ENCODE measurements around the gene KAT14.
"Not testable (repeated sequence)": the region's sequence is repeated elsewhere in the genome, so short reads cannot be mapped to it uniquely, and the experiment has no call there.

The KAT14 gene

GRCh38 chr20:18176318-18176785 lies 38.7 kb downstream of the KAT14 start:
- DNase-seq (ENCODE audit: low read depth): no peak
- no peak for TF ChIP-seq CTCF (IDR thresholded peaks at IDR 0.05; ENCODE audit: low read length, missing control alignments)
- H3K4me3 ChIP-seq (replicated peaks; ENCODE audit: low read depth, low read length): no peak overlapping the region

GRCh38 chr20:18180366-18180765 lies 42.7 kb downstream of the KAT14 start:
- H3K4me3 ChIP-seq (replicated peaks; ENCODE audit: low read depth, low read length); DNase-seq (ENCODE audit: low read depth): not testable (repeated sequence)

- no peak for TF ChIP-seq CTCF (IDR thresholded peaks at IDR 0.05; ENCODE audit: low read length, missing control alignments)
- H3K4me3 ChIP-seq (replicated peaks; ENCODE audit: low read depth, low read length): no peak overlapping the region
- DNase-seq (ENCODE audit: low read depth): no peak
Observed at GRCh38 chr20:18180815-18181214, 43.2 kb downstream of the KAT14 start.

- no peak for DNase-seq (ENCODE audit: low read depth)
- H3K4me3 ChIP-seq (replicated peaks; ENCODE audit: low read depth, low read length): no peak overlapping the region
- no peak for TF ChIP-seq CTCF (IDR thresholded peaks at IDR 0.05; ENCODE audit: low read length, missing control alignments)
Observed at GRCh38 chr20:18187020-18187419, 49.4 kb downstream of the KAT14 start.

- TF ChIP-seq CTCF (IDR thresholded peaks at IDR 0.05; ENCODE audit: low read length, missing control alignments): no peak
- H3K4me3 ChIP-seq (replicated peaks; ENCODE audit: low read depth, low read length): no peak overlapping the region
- no peak for DNase-seq (ENCODE audit: low read depth)
Observed at GRCh38 chr20:18188434-18188833, 50.8 kb downstream of the KAT14 start.

- no peak overlapping the region for H3K4me3 ChIP-seq (replicated peaks; ENCODE audit: low read depth, low read length)
- TF ChIP-seq CTCF (IDR thresholded peaks at IDR 0.05; ENCODE audit: low read length, missing control alignments): no peak
- no peak for DNase-seq (ENCODE audit: low read depth)
Observed at GRCh38 chr20:18190338-18191233, 52.9 kb downstream of the KAT14 start.

GRCh38 chr20:18191306-18191705 lies 53.6 kb downstream of the KAT14 start:
- H3K4me3 ChIP-seq (replicated peaks; ENCODE audit: low read depth, low read length): no peak overlapping the region
- TF ChIP-seq CTCF (IDR thresholded peaks at IDR 0.05; ENCODE audit: low read length, missing control alignments): no peak
- DNase-seq (ENCODE audit: low read depth): no peak

GRCh38 chr20:18194461-18194860 lies 56.8 kb downstream of the KAT14 start:
- not testable (repeated sequence) for DNase-seq (ENCODE audit: low read depth); H3K4me3 ChIP-seq (replicated peaks; ENCODE audit: low read depth, low read length)

Measured in fibroblast of pulmonary artery (primary cell).